NB4 (cell line): ENCODE results near the gene PLCB4.

Experiments used
- CTCF ChIP-seq: IDR thresholded peaks from one replicate; pipeline ENCODE4 v1.5.1; 2012; ENCODE audit warnings: low read depth, low read length
- POLR2A ChIP-seq: IDR thresholded peaks from 2 replicates; pipeline ENCODE4 v1.6.1; 2011; ENCODE audit warnings: mild to moderate bottlenecking; ENCODE audit not compliant: insufficient read length; ENCODE audit errors: extremely low read depth

DNA sequence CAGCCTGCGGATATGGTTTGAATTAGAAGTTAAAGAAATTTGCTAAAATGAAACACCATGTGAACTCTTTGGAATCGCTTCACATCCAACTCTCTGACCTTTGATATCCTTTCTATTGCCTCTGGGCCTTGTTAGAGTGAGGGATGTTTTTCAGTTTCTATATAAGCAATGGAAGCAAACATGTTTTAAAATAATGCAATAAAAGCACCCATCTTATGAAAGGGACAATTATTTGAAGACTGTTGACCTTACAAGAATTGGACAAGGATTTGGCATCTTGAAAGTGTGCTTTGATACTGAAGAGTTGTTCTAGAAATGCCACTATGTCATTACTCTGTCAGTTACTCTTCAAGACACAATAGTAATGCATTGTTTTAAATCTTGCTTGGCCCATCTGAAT is 221.4 kb downstream of the PLCB4 start:
- TF ChIP-seq CTCF (no peak), POLR2A (no peak)
